Measurements from ENCODE around the gene SRCAP.

SRCAP gene

GRCh38 chr16:30747799-30748633, 49.0 kb downstream of the SRCAP start, which contains the start of gene PHKG2:
Gene PHKG2, plus strand, starts transcription at chr16:30748425. Its CDS starts 396 bp downstream, at chr16:30748821.
- H3K4me3 ChIP-seq = peak within 1 kb of the TSS; percentile 56 to 96 (median 90)
- H3K27ac ChIP-seq = peak within 1 kb of the TSS in 20 of 21 experiments; percentile 58 to 94 (median 84)

GRCh38 chr16:30748634-30749445, 49.9 kb downstream of the SRCAP start:
- Histone ChIP-seq H3K4me3 (peak overlapping the region; percentile 56 to 96 (median 90)), H3K27ac (peak overlapping the region in 20 of 21 experiments; percentile 58 to 94 (median 84))

- no peak overlapping the region for H3K27ac ChIP-seq
- H3K4me3 ChIP-seq = no peak overlapping the region
These were observed 51.2 kb downstream of the SRCAP start for GRCh38 chr16:30750201-30750600.

- Histone ChIP-seq H3K27ac (no peak overlapping the region), H3K4me3 (no peak overlapping the region)
These were observed 52.0 kb downstream of the SRCAP start for GRCh38 chr16:30750876-30751465.

GRCh38 chr16:30753596-30753995, 54.6 kb downstream of the SRCAP start:
- Histone ChIP-seq H3K27ac (no peak overlapping the region), H3K4me3 (no peak overlapping the region)

GRCh38 chr16:30755955-30756780, 57.2 kb downstream of the SRCAP start:
- Histone ChIP-seq H3K4me3 (no peak overlapping the region), H3K27ac (no peak overlapping the region)

- Histone ChIP-seq H3K4me3 (no peak overlapping the region), H3K27ac (no peak overlapping the region)
These were observed 57.8 kb downstream of the SRCAP start for GRCh38 chr16:30756781-30757100.

- H3K4me3 ChIP-seq = no peak overlapping the region
- no peak overlapping the region for H3K27ac ChIP-seq
These were observed 58.3 kb downstream of the SRCAP start for GRCh38 chr16:30757316-30757715.

- Histone ChIP-seq H3K27ac (peak overlapping the region in 12 of 21 experiments; percentile 2 to 59 (median 51)), H3K4me3 (no peak overlapping the region)
These were observed 60.1 kb downstream of the SRCAP start for GRCh38 chr16:30758988-30759491.

GRCh38 chr16:30760001-30760559, 61.1 kb downstream of the SRCAP start:
- Histone ChIP-seq H3K4me3 (no peak overlapping the region), H3K27ac (peak overlapping the region in 3 of 21 experiments; percentile 3 to 57 (median 52))

- Histone ChIP-seq H3K4me3 (peak overlapping the region; percentile 76 to 99 (median 90)), H3K27ac (peak overlapping the region in 14 of 21 experiments; percentile 0 to 94 (median 68))
These were observed 61.8 kb downstream of the SRCAP start for GRCh38 chr16:30760577-30761426.

GRCh38 chr16:30761427-30761927, 62.5 kb downstream of the SRCAP start:
- H3K4me3 ChIP-seq = peak overlapping the region; percentile 76 to 99 (median 90)
- peak overlapping the region in 18 of 21 experiments; percentile 0 to 94 (median 80) for H3K27ac ChIP-seq

- peak within 1 kb of the TSS; percentile 76 to 99 (median 90) for H3K4me3 ChIP-seq
These were observed 63.2 kb downstream of the SRCAP start, which contains the start of the genes CFAP119 and RNF40 for GRCh38 chr16:30761928-30762902. Gene CFAP119, minus strand, starts transcription at chr16:30762062. Its CDS starts 314 bp downstream, at chr16:30761748. Gene RNF40, plus strand, starts transcription at chr16:30762322. Its CDS starts 224 bp downstream, at chr16:30762546.

GRCh38 chr16:30762991-30763725, 64.2 kb downstream of the SRCAP start:
- Histone ChIP-seq H3K27ac (peak overlapping the region in 16 of 21 experiments; percentile 80 to 94 (median 88)), H3K4me3 (peak overlapping the region; percentile 76 to 99 (median 90))

More at GRCh38 chr16:30761928-30762902, 63.2 kb downstream of the SRCAP start, which contains the start of the genes CFAP119 and RNF40:
- peak within 1 kb of the TSS; percentile 74 to 94 (median 88) for H3K27ac ChIP-seq

GRCh38 chr16:30764086-30764485, 65.1 kb downstream of the SRCAP start:
- H3K4me3 ChIP-seq = no peak overlapping the region

More at GRCh38 chr16:30764086-30764485, 65.1 kb downstream of the SRCAP start:
- H3K27ac ChIP-seq = no peak overlapping the region

Measured in skin epidermis (tissue), 12 donors.